Stomach (tissue), 4 donors: ENCODE data around the gene PKD1.
A peak's percentile ranks its signal among the peaks of the same experiment; 100 is the strongest.
"Not testable (repeated sequence)": the region's sequence is repeated elsewhere in the genome, so short reads cannot be mapped to it uniquely, and the experiment has no call there.

Experiments
- CTCF ChIP-seq, 7 experiments: fragments of 450-650 bp in 4 of 7; fragments of 200-600 bp in 3 of 7; sonication (generic) in 3 of 7; IDR thresholded peaks; one replicate each; pipeline ENCODE4 v1.5.1; 2016 to 2019; ENCODE audit warnings: antibody characterized with exemption in 7 of 7, control low read depth in 2 of 7, mild to moderate bottlenecking in 1 of 7
- POLR2A ChIP-seq, 4 donors: fragments of 450-650 bp; IDR thresholded peaks; one replicate each; pipeline ENCODE4 v1.6.1; 2016; ENCODE audit warnings: antibody characterized with exemption in 4 of 4, control low read depth in 2 of 4, mild to moderate bottlenecking in 1 of 4, moderate library complexity in 1 of 4
- POLR2AphosphoS5 ChIP-seq, 3 donors: sonication (generic); formaldehyde crosslinking; IDR thresholded peaks; one replicate each; pipeline ENCODE4 v1.6.1; 2016; ENCODE audit warnings: antibody characterized with exemption in 3 of 3

- peak in 2 of 3 donors; percentile 27 to 42 for TF ChIP-seq POLR2AphosphoS5 (IDR thresholded peaks at IDR 0.05)
- not testable (repeated sequence) for TF ChIP-seq CTCF, POLR2A (IDR thresholded peaks at IDR 0.05)
Observed at GRCh38 chr16:2126161-2126743, 9.4 kb downstream of the PKD1 start.
